GM21723 (cell line): ENCODE results near the gene N4BP2L2.
"Not testable (repeated sequence)": the region's sequence is repeated elsewhere in the genome, so short reads cannot be mapped to it uniquely, and the experiment has no call there.

Experiments used
- ATAC-seq: cut with Tn5 transposase; IDR thresholded peaks from one replicate; pipeline ENCODE4 v1.9.1; 2021; ENCODE audit warnings: mild to moderate bottlenecking, moderate library complexity; ENCODE audit not compliant: unreplicated experiment

The N4BP2L2 gene

DNA sequence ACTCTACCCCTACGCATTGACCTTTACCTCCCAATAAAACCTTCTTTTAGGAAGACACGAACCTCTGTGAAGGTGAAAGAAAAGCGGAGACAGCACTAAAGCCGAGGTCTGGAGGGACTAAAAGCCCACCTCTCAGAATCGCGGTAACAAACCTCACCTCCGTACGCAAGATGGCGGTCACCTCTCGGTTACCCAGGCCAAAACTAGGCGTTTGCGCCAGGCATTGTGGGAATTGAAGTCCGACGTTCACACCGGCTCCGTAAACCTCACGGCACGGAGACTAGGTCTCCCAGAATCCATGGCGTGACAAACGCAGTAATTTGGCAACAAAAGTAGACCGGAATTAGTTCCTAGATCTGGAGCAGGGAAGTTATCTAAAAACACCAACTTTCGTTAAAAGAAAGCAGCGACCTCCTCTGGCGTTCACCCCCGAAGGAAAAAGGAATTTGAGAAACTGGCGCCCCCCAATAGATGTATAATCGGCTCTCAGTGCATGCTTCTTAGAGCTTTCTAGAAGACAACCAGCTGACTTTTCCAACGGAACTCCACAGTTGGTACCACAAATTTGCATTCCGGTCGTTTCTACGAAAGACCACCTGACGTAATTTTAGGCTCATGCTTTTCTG lies at the start of gene N4BP2L2:
Gene N4BP2L2 (minus strand): TSS at position 175 of the 626 bp plus-strand sequence. CDS start 1,768 bp downstream, outside the sequence.
- peak; percentile 97 for ATAC-seq

DNA sequence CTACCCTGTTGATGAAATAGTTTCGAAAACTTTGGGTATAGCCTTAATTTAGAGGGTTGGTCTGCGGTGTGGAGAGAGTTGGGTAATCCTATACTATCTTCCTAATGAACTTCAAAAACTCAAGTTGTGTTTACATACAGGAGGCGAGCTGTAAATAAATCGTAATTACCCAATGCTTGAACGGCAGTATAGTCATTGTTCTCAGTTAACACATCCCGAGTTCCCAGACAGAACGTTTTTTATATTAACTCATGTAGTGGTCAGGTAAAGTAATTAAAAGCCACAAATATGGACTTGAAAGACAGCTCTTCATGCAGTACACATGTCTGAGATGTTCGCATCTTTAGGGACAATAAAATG lies 49.2 kb upstream of the N4BP2L2 start:
- ATAC-seq: no peak

DNA sequence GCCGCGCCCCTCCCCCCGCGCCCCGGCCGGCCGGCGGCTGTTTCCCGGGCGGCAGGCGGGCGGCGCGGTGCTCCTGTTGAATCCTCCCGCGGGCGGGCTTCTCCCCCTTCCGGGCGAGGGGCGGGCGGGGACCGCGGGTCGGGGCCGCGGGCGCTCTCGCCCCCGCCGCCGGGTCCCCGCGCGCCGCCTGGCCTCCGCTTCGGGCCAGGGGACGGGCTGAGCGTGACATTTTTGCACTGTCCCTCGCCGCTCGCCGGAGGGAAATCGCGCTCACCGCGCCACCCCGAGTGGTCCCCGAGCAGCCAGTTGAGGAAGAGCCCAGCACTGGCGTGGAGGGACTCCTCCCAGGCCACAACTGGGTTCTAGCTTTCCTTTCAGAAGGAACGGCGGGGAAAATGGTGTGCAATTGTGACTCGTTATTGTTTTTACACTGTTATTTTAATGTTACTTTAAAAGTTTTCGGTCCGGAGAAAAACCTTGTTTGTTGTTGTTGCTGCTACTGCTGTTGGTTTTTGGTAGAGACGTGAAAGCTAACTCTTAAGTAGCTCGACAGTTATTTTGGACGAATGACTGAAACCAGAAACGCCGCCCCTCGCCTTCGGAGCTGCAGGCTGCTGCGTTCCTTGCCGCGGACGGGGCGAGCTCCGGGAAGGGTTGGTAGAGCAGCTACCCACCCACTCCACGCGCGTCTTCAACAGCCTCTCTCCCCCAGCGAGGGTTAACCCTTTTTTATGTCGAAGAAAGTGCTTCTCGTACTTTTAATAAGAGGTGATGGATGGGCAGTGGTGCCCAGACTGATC lies 48.6 kb upstream of the N4BP2L2 start:
- peak; percentile 40 for ATAC-seq

DNA sequence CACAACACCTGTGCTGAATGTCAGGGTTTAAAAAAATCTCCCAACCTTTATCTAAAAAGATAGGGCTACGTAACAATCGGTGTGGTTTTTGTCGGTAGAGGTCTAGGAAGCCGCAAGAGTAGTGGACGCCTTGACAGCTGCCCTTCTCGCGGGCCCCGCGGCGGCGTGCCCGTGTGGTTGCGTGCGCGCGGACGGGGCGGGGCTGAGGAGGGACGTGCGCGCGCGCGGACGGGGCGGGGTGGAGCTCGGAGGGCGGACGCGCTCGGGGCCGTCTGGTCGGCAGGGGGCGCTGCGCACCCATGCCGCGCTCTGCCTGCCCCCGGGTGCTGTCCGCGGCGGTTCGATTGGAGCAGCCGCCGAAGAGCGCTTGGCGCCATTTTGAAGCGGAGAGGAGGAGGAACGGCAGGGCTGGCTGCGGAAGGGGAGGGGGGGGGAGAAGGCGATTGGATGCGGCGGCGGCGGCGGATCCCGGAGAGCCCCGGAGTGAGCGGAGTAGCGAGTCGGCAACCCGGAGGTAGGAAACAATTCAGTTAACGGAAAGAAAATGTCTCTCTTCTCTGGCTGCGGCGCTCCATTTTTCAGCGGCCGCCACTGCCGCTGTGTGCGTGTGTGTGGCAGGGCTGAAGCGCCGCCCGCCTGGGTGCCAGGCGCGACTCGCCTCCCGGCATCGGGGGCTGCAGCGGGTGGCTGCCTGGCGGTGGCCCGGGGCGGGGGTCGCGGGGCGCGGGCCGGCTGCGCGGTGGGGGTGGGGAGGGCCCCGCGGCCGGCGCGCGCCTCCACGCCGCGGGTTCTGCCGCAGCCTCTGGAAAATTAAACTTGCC lies 47.7 kb upstream of the N4BP2L2 start, which contains the start of gene PDS5B:
Gene PDS5B (plus strand): TSS at position 373 of the 821 bp plus-strand sequence. CDS start 62,321 bp downstream, outside the sequence.
- ATAC-seq: peak; percentile 81

DNA sequence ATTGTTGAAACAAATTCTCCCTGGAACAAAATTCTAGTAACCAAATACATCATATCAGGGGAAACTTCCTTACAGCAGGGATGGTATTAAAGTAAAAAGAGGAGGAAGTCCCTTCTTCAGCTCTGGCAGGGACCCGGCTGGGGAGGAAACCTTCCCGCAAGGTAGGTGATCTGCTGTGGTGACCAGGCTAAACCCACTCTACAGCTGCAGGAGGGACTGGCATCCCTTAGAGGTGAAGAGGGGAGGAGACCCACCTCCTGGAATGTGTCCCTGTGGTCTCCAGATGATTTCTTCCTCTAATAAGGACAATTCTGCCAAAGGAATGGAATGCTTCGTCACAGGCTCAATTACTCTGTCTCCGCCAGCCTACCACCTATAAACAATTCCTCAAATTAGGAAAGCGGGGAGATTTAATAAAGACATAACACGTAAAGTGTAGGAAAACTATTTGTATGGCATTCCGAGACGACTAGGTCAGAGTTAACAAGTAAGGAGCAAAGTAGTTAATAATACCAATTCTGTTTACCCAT lies 47.0 kb upstream of the N4BP2L2 start:
- ATAC-seq: no peak

DNA sequence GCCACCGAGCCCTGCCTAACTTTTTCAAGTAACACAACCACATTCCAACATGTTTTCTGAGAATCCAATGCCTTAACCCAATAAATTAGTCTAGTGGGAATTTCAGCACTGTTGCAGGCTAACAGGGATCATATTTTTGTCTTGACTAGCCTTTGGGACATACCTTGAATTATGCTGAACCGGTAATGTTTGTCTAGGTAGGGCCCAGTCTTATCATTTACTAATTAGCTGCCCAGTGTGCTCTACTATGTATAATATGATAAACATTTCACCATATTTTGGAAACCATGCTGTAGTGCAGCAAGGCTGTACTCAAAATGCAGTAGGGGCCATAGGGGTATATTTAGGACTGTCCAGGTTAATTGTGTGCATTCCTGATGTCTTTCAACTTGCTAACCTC lies 44.4 kb upstream of the N4BP2L2 start:
- ATAC-seq: no peak

DNA sequence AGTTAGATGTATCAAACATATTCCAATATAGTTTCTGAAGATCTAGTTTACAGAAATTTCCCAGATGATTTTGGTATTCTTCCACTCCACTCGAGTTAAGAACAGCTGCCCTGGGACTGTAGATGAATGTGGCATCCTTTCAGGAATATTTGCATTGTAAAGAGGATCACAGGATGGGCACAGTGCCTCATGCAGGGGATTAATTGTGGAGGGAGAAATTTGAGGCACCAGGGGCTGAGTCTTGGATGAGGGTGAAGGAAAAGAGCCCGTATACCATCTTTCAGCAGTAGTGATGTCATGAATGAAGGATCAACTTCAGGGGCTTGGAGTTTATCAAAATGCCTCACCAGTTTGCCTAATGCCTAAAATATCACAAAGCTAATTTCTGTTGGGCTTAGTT lies 43.7 kb upstream of the N4BP2L2 start:
- ATAC-seq: no peak

DNA sequence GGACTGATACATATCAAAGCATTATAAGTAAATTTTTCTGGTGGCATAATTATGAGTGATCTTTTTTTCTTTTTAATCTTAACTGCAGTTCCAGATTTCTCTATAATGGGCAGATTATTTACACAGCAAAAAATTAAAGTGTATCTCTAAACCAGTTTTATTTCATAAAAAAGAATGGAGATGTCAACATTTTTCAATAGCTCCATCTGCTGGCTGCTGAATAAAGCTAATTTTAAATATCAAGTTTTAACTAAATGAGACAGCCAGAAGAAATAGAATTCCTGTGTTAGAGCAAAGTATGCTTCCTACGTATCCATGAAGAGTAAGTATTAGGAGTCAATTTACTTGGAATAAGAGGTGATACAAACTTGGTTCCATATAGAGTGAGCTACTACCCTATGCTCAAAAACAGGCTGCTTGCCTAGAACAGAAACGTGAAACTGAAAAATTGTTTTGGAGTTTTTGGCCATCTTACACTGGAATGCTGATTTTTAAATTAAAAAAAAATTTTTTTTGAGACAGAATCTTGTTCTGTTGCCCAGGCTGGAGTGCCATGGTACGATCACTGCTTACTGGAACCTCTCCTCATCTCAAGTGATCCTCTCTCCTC lies 42.7 kb upstream of the N4BP2L2 start:
- ATAC-seq: no peak

DNA sequence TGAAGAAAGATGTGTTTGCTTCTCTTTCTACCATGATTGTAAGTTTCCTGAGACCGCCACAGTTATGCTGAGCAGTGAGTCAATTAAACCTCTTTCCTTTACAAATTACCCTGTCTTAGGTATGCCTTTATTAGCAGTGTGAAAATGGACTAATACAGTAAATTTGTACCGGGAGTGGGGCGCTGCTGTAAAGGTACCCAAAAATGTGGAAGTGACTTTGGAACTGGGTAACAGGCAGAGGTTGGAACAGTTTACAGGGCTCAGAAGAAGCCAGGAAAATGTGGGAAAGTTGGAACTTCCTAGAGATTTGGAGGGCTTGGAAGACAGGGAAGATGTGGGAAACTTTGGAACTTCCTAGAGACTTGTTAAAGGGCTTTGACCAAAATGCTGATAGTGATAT lies 38.4 kb upstream of the N4BP2L2 start:
- no peak for ATAC-seq

DNA sequence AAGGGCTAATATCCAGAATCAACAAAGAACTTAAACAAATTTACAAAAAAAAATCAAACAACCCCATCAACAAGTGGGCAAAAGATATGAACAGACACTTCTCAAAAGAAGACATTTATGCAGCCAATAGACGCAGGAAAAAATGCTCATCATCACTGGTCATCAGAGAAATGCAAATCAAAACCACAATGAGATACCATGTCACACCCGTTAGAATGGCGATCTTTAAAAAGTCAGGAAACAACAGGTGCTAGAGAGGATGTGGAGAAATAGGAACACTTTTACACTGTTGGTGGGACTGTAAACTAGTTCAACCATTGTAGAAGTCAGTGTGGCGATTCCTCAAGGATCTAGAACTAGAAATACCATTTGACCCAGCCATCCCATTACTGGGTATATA lies 37.1 kb upstream of the N4BP2L2 start:
- ATAC-seq: not testable (repeated sequence)

DNA sequence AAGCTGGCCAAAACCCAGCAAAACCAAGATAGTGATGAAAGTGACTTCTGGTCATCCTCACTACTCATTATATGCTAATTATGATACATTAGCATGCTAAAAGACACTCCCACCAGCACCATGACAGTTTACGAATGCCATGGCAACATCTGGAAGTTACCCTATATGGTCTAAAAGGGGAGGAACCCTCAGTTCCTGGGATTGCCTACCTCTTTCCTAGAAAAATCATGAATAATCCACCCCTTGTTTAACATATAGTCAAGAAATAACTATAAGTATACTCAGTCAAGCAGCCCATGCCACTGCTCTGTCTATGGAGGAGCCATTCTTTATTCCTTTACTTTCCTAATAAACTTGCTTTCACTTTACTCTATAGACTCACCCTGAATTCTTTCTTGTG lies 22.2 kb upstream of the N4BP2L2 start:
- ATAC-seq: not testable (repeated sequence)

DNA sequence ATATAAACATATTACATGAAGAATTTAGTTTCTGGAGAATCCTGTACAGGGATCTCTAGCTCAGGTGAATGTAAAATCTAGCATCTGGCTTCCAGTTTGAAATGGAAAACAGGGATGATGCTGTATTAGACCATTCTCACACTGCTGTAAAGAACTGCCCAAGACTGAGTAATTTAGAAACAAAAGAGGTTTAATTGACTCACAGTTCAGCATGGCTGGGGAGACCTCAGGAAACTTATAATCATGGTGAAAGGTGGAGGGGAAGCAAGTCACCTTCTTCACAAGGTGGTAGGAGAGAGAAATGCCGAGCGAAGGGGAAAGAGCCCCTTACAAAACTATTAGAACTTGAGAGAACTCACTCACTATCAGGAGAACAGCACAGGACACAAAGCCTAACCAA lies 17.0 kb upstream of the N4BP2L2 start:
- no peak for ATAC-seq

DNA sequence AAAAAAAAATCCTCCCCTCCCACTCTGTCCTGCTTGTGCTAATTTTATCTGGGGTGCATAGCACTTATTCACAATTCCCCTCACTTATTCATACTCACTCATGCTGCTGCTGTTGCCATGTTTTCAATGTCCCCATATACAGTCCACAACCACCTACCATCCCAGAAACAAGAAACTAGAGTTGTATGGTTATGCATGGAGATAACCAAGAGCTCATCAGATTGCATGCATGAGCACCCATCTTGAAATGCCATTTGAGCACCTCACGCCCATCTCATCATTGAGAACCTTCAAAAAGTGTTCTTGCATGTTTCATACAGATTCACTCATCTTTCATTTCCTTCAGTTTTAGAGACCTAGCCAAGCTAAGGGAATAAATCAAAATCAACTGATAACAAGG lies 15.1 kb upstream of the N4BP2L2 start:
- no peak for ATAC-seq

DNA sequence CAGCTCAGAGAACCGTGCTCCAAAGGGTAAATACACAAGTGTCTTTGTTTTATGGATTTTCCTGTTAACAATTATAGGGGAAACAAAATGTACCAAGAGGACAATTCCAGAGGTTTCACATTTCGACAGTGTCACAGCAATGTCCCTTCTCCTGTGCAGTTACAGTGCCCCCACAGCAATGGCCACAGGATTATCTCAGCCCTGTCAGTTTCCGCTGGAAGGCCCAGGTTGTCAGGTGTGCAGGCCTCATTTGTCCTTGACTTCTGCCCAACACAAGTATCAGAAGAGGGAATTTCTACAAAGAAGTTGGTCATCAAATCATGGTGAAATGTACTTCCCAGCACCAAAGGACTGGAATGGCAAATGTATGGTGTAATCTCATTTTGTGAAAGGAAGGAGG lies 11.2 kb upstream of the N4BP2L2 start:
- no peak for ATAC-seq

DNA sequence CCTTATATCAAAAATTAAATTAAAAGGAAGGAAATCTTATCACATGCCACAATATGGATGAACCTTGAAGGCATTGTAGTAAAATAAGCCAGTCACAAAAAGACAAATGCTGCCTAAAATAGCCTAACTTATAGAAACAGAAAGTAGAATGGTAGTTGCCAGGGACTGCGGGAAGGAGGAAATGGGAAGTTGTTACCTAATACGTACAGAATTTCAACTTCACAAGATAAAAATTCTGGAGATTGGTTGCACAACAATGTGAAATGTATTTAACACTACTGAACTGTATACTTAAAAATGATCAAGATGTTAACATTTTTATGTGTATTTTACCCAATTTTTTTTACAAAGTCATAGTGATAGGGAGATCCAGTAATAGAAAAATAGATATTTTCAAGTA lies 10.2 kb upstream of the N4BP2L2 start:
- no peak for ATAC-seq

DNA sequence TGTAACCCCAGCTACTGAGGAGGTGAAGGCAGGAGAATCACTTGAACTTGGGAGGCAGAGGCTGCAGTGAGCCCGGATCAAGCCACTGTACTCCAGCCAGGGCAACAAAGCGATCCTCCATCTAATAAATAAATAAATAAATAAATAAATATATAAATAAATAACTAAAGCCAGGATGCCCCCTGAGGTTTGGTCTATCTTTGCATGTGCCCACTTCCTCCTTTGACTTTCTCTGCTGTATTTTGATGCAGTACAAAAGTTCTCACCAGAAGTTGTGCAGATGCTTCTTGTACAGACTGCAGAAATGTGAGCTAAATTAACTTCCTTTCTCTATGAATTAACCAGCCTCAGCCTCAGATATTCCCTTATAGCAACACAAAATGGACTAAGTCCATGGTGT lies 6.5 kb upstream of the N4BP2L2 start:
- ATAC-seq: no peak

DNA sequence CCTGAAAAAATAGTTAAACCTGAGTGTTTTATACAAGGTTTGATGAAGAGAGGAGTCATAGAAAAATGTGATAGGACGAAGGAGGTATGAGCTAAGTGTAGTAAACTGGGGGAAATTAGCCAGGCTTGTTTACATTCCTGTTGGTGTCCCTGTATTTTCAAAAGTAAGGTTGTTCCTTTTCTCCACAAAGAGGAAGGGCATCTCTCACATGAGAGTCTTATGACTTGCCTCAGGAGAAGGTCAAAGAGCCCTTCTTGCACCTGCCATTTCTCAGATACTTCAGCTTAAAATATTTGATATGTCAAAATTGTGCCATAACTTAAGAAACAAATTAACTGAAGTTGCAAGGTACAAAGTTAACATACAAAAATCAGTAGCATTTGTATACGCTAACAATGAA lies 3.6 kb upstream of the N4BP2L2 start:
- no peak for ATAC-seq

DNA sequence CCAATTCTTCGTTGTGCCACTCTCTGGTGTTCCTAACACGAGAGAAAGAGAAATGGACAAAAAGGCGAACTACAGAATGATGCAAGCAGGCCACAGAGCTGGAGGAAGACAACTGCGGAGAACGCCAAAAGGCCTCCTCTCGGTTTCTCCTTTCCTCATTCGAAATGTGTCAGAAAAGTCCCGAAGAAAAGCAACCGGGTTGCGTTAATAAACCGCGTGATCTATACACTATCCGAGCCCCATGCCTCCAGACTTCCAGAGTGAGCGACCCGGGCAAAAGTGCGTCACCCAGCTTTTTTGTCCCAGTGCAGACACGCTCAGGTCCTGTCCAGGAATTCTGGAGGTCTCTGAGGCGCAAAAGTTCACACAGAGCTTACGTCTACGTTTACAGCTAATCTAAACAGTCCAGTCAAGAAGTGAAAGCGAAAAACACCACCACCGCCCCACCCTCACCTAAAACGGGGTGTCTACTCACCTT lies 413 bp downstream of the N4BP2L2 start:
- peak; percentile 84 for ATAC-seq

DNA sequence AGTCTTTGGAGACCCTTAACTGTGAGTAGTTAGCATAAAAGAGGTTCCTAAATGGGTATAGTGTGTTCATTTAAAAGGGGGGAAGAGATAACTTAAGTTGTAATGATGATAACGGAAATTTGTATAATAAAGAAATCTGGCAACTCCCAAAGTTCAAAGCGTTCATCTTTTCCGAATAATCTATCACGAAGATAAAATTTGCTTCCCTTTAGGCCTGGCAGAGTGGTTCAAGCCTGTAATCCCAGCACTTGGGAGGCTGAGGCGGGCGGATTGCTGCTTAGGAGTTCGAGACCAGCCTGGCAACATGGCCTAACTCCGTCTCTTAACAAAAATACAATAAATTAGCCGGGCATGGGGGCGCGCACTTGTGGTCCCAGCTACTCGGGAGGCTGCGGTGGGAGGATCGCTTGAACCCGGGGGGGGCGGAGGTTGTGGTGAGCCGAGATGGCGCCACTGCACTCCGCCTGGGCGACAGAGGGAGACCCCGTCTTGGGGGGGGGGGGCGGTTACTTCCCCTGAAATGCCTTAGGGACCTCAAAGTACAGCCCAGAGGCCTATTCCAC lies 934 bp downstream of the N4BP2L2 start:
- ATAC-seq: peak; percentile 3

DNA sequence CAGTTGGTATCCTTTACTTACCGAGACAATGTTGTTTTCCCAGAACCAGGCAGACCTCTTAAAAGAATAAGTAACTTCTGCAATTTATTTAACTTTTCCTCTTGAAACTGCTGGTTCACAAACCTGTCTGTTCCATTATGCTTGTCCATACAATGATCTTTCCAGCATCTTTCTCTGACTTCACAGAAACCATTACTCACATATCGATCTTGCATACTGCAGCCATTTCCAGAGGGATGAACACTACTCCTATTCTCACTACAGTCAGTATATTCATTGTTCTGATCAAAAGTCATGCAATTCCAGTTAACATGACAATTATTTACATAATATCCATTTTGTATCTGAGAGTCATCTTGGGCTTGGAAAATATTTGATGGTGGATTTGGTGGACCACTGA lies 2.8 kb downstream of the N4BP2L2 start:
- no peak for ATAC-seq
